Neural progenitor cell (in vitro differentiated cells): ENCODE measurements around the gene RBP7. TPM values are rescaled to one million over a fixed set of nuclear protein-coding genes. Genes with fewer than 3 reads are reported as not detected.

ENCODE experiments used
- DNase-seq: peaks from one replicate; pipeline ENCODE4 v3.0.0-alpha.2; 2016; ENCODE audit warnings: low spot score
- H2AFZ ChIP-seq: fragments of 200-600 bp; sonication (generic); replicated peaks from 2 replicates; pipeline ENCODE4 v1.6.1; 2016; ENCODE audit warnings: antibody characterized with exemption
- H3F3A ChIP-seq: fragments of 200-600 bp; sonication (generic); 2 replicates; pipeline ENCODE4 v1.6.1; 2016; ENCODE audit warnings: antibody characterized with exemption, low read depth
- H3K27ac ChIP-seq: fragments of 200-600 bp; sonication (generic); 2 replicates; pipeline ENCODE4 v1.5.1; 2016; ENCODE audit warnings: mild to moderate bottlenecking
- H3K27me3 ChIP-seq: fragments of 200-600 bp; sonication (generic); 2 replicates; pipeline ENCODE4 v1.6.1; 2016; ENCODE audit warnings: mild to moderate bottlenecking, moderate library complexity
- H3K36me3 ChIP-seq: fragments of 200-600 bp; sonication (generic); 2 replicates; pipeline ENCODE4 v1.5.1; 2016
- H3K4me1 ChIP-seq: fragments of 200-600 bp; sonication (generic); 2 replicates; pipeline ENCODE4 v1.6.1; 2016; ENCODE audit warnings: mixed run types
- H3K4me2 ChIP-seq: fragments of 200-600 bp; sonication (generic); 2 replicates; pipeline ENCODE4 v1.6.1; 2016
- H3K4me3 ChIP-seq: fragments of 200-600 bp; sonication (generic); 2 replicates; pipeline ENCODE4 v1.5.1; 2016
- H3K79me2 ChIP-seq: fragments of 200-600 bp; sonication (generic); 2 replicates; pipeline ENCODE4 v1.6.1; 2016; ENCODE audit warnings: low read depth
- H3K9ac ChIP-seq: fragments of 200-600 bp; sonication (generic); 2 replicates; pipeline ENCODE4 v1.6.1; 2016
- H3K9me3 ChIP-seq: fragments of 200-600 bp; sonication (generic); 2 replicates; pipeline ENCODE4 v1.5.1; 2016; ENCODE audit warnings: low read depth
- H4K20me1 ChIP-seq: fragments of 200-600 bp; sonication (generic); 2 replicates; pipeline ENCODE4 v1.6.1; 2016; ENCODE audit warnings: low read depth
- H3K27ac Mint-ChIP-seq: 3 replicates; pipeline ENCODE4 v1.8.0; 2021; ENCODE audit warnings: mixed read lengths
- H3K27me3 Mint-ChIP-seq: 2 replicates; pipeline ENCODE4 v1.8.0; 2022; ENCODE audit warnings: low read depth, mild to moderate bottlenecking, inconsistent platforms, moderate library complexity, mixed read lengths; ENCODE audit not compliant: insufficient read depth
- H3K36me3 Mint-ChIP-seq: 3 replicates; pipeline ENCODE4 v1.8.0; 2021; ENCODE audit warnings: mixed read lengths
- H3K4me1 Mint-ChIP-seq: 3 replicates; pipeline ENCODE4 v1.8.0; 2021; ENCODE audit warnings: mixed read lengths
- H3K4me3 Mint-ChIP-seq: 3 replicates; pipeline ENCODE4 v1.8.0; 2021; ENCODE audit warnings: mild to moderate bottlenecking, moderate library complexity, mixed read lengths
- H3K9me3 Mint-ChIP-seq: 3 replicates; pipeline ENCODE4 v1.8.0; 2020; ENCODE audit warnings: mixed read lengths
- CTCF ChIP-seq: fragments of 200-600 bp; sonication (generic); IDR thresholded peaks from 2 replicates; pipeline ENCODE4 v1.5.1; 2017; ENCODE audit warnings: antibody characterized with exemption, mild to moderate bottlenecking
- EZH2 ChIP-seq: fragments of 200-600 bp; sonication (generic); IDR thresholded peaks from 2 replicates; pipeline ENCODE4 v1.6.1; 2017; ENCODE audit warnings: antibody characterized with exemption, mild to moderate bottlenecking, moderate library complexity
- EZH2phosphoT487 ChIP-seq: fragments of 200-600 bp; sonication (generic); IDR thresholded peaks from 2 replicates; pipeline ENCODE4 v1.6.1; 2017; ENCODE audit warnings: antibody characterized with exemption
- total RNA-seq: library from RNA; depleted of rRNA; stranded (reverse); fragments of >200 nt; gene quantifications from 2 replicates; pipeline ENCODE4 v1.2.3, GENCODE V29; 2015; ENCODE audit warnings: low replicate concordance

Gene RBP7
- total RNA-seq, 1 donor from 2014 or later: not detected

DNA sequence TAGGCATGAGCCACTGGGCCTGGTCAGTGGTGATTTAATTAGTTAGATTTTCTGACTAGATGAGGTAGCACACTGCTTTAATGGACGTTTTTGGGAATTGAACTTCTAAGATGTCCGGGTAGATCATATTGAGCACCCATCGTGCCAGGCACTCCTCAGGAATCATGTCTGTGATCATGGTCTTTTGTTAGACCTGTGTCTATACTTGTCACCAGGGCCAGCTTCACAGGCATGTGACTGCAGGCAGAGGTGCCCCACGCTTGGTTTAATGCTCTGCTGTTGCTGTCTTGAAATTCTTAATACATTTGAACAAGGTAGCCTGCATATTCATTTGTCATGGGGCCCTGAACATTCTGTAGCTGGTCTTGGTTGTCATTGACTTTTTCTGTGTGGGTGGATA, 55.3 kb downstream of the RBP7 start:
- peaks cover 38% of the 10 kb centered on the region for H3K36me3 Mint-ChIP-seq
- Histone ChIP-seq H4K20me1 (peaks cover 51% of the 10 kb centered on the region), H2AFZ (no peak overlapping the region), H3K4me3 (no peak overlapping the region), H3F3A (no peaks in the 10 kb centered on the region), H3K27me3 (no peaks in the 10 kb centered on the region), H3K36me3 (no peaks in the 10 kb centered on the region), H3K4me2 (no peak overlapping the region), H3K9ac (no peak overlapping the region), H3K9me3 (no peaks in the 10 kb centered on the region), H3K27ac (no peak overlapping the region), H3K79me2 (peaks cover 97% of the 10 kb centered on the region), H3K4me1 (peaks cover 3% of the 10 kb centered on the region)
- no peak for TF ChIP-seq EZH2
- DNase-seq: no peak
- H3K27me3 Mint-ChIP-seq: no peaks in the 10 kb centered on the region
- H3K4me3 Mint-ChIP-seq: no peak overlapping the region
- no peak overlapping the region for H3K27ac Mint-ChIP-seq
- H3K4me1 Mint-ChIP-seq: peaks cover 8% of the 10 kb centered on the region
- no peaks in the 10 kb centered on the region for H3K9me3 Mint-ChIP-seq

DNA sequence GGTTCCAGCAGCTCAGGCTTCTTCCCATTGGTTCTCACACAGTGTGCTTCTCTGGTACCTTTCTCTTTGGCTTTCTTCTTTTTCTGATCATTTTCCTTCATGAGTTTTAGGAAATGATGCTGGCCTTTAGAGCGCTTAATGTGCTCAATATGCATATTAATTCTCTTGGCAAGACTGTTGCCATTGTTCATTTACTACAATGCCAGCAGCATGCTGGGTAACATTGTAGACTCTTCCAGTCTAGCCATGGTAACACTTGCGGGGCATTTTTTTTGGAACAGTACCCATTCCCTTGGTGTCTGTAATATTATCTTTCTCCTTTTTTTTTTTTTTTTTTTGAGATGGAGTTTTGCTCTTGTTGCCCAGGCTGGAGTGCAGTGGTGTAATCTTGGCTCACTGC, 57.4 kb downstream of the RBP7 start:
- Histone ChIP-seq H3K4me1 (peaks cover 8% of the 10 kb centered on the region), H3K9ac (no peak overlapping the region), H2AFZ (no peak overlapping the region), H3K9me3 (no peaks in the 10 kb centered on the region), H3K4me3 (no peak overlapping the region), H3K27ac (no peak overlapping the region), H3F3A (peaks cover 3% of the 10 kb centered on the region), H4K20me1 (peaks cover 49% of the 10 kb centered on the region), H3K79me2 (peaks cover 97% of the 10 kb centered on the region), H3K27me3 (no peaks in the 10 kb centered on the region), H3K36me3 (no peaks in the 10 kb centered on the region), H3K4me2 (no peak overlapping the region)
- Mint-ChIP-seq H3K36me3 (peaks cover 36% of the 10 kb centered on the region), H3K27ac (no peak overlapping the region), H3K27me3 (no peaks in the 10 kb centered on the region), H3K9me3 (no peaks in the 10 kb centered on the region), H3K4me1 (peaks cover 22% of the 10 kb centered on the region), H3K4me3 (no peak overlapping the region)
- DNase-seq: no peak
- TF ChIP-seq EZH2phosphoT487 (no peak), EZH2 (no peak), CTCF (no peak)

DNA sequence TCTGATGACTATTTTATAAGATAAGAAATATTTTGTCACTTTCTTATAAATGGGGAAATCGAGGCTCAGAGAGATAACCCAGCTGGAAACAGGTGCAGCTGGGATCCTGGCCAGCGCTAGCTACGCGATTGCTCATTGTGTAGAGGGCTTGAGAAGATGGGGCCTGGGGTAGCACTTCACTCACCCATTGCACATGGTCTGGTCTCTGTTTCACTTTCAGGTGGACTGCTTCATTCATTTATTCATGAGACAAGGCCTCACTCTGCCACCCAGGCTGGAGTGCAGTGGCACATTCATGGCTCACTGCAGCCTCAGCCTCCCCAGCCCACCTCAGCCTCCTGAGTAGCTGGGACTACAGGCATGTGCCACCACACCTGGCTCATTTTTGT, 59.6 kb downstream of the RBP7 start:
- H3K27me3 Mint-ChIP-seq: no peaks in the 10 kb centered on the region
- no peak overlapping the region for H3K4me2 ChIP-seq

GRCh38 chr1:10057343-10057742, 60.3 kb downstream of the RBP7 start:
- Mint-ChIP-seq H3K4me3 (no peak overlapping the region), H3K9me3 (no peaks in the 10 kb centered on the region), H3K4me1 (peaks cover 18% of the 10 kb centered on the region), H3K27ac (no peak overlapping the region), H3K36me3 (peaks cover 19% of the 10 kb centered on the region), H3K27me3 (no peaks in the 10 kb centered on the region)
- Histone ChIP-seq H2AFZ (no peak overlapping the region), H3K27me3 (no peaks in the 10 kb centered on the region), H3K4me1 (peaks cover 11% of the 10 kb centered on the region), H3K9me3 (no peaks in the 10 kb centered on the region), H3K79me2 (peaks cover 97% of the 10 kb centered on the region), H3F3A (peaks cover 3% of the 10 kb centered on the region), H3K27ac (no peak overlapping the region), H4K20me1 (peaks cover 45% of the 10 kb centered on the region), H3K4me2 (no peak overlapping the region), H3K9ac (no peak overlapping the region), H3K36me3 (no peaks in the 10 kb centered on the region), H3K4me3 (no peak overlapping the region)
- no peak for DNase-seq
- TF ChIP-seq EZH2: no peak
- no peak for TF ChIP-seq EZH2phosphoT487
- no peak for TF ChIP-seq CTCF

More for the DNA sequence above, 59.6 kb downstream of the RBP7 start:
- Histone ChIP-seq H4K20me1 (peaks cover 47% of the 10 kb centered on the region), H3K79me2 (peaks cover 97% of the 10 kb centered on the region), H3F3A (peaks cover 3% of the 10 kb centered on the region), H3K4me1 (peaks cover 11% of the 10 kb centered on the region), H3K27me3 (no peaks in the 10 kb centered on the region), H3K9ac (no peak overlapping the region), H3K36me3 (no peaks in the 10 kb centered on the region), H3K4me3 (no peak overlapping the region), H2AFZ (no peak overlapping the region), H3K27ac (no peak overlapping the region), H3K9me3 (no peaks in the 10 kb centered on the region)
- no peak for DNase-seq
- no peak overlapping the region for H3K4me3 Mint-ChIP-seq
- H3K9me3 Mint-ChIP-seq: no peaks in the 10 kb centered on the region
- no peak for TF ChIP-seq CTCF
- TF ChIP-seq EZH2phosphoT487: no peak
- H3K27ac Mint-ChIP-seq: no peak overlapping the region
- peaks cover 24% of the 10 kb centered on the region for H3K36me3 Mint-ChIP-seq
- peaks cover 20% of the 10 kb centered on the region for H3K4me1 Mint-ChIP-seq
